B cell (primary cell): ENCODE results near the gene OXCT1. TPM values are rescaled to one million over a fixed set of nuclear protein-coding genes. Genes with fewer than 3 reads are reported as not detected.

Experiments used
- ATAC-seq: fragments of 200-7000 bp; cut with Tn5 transposase; one replicate; pipeline ENCODE4 v1.10.0; 2021; ENCODE audit warnings: low read depth, mild to moderate bottlenecking, moderate number of reproducible peaks, moderate library complexity
- CTCF ChIA-PET: fragments of 350-600 bp; sonication (Branson Sonifier 250); formaldehyde crosslinking; loops from one replicate; lab custom pipeline; 2021; ENCODE audit warnings: antibody characterized with exemption, inconsistent platforms; lab: Charles Lee
- POLR2A ChIA-PET: fragments of 350-600 bp; sonication (Branson Sonifier 250); formaldehyde crosslinking; loops from one replicate; lab custom pipeline; 2021; ENCODE audit warnings: antibody characterized with exemption; lab: Charles Lee
- DNase-seq: peaks from one replicate; pipeline ENCODE4 v3.0.0; 2013
- H2AFZ ChIP-seq: 2 replicates; pipeline ENCODE4 v1.6.1; 2012; ENCODE audit warnings: mild to moderate bottlenecking, low read depth, low read length; ENCODE audit not compliant: insufficient read depth, poor library complexity, severe bottlenecking
- H3K27ac ChIP-seq, 2 donors: 1 replicate in 1 of 2; 2 replicates in 1 of 2; pipeline ENCODE4 v1.5.1; 2012 to 2013; ENCODE audit warnings: low read length in 2 of 2, mild to moderate bottlenecking in 2 of 2, moderate library complexity in 1 of 2
- H3K27me3 ChIP-seq, 4 experiments: fragments of 200-600 bp in 1 of 4; sonication (generic) in 1 of 4; replicated peaks in 1 of 4; 1 replicate in 2 of 4; 2 replicates in 2 of 4; pipeline versions ENCODE4 v1.6.1 to v1.7.0; 2013 to 2016; ENCODE audit warnings: low read length in 3 of 4, mild to moderate bottlenecking in 2 of 4, mixed read lengths in 1 of 4, moderate library complexity in 1 of 4; ENCODE audit not compliant: insufficient read depth in 4 of 4, control insufficient read depth in 3 of 4; ENCODE audit errors: control extremely low read depth in 1 of 4
- H3K36me3 ChIP-seq, 2 experiments: replicated peaks in 1 of 2; 1 replicate in 1 of 2; 2 replicates in 1 of 2; pipeline versions ENCODE4 v1.6.1 to v1.7.1; 2013; ENCODE audit warnings: low read length in 1 of 2; ENCODE audit not compliant: insufficient read depth in 2 of 2, control insufficient read depth in 1 of 2; ENCODE audit errors: control extremely low read depth in 1 of 2, extremely low read depth in 1 of 2
- H3K4me1 ChIP-seq, 2 donors: fragments of 200-600 bp in 1 of 2; sonication (generic) in 1 of 2; 1 replicate in 1 of 2; 2 replicates in 1 of 2; pipeline versions ENCODE4 v1.5.1 to v1.6.1; 2013 to 2017; ENCODE audit warnings: low read length in 2 of 2; ENCODE audit not compliant: control insufficient read depth in 2 of 2, insufficient read depth in 2 of 2
- H3K4me2 ChIP-seq: replicated peaks from 2 replicates; pipeline ENCODE3; 2012; ENCODE audit warnings: mild to moderate bottlenecking, low read depth, low read length; ENCODE audit not compliant: poor library complexity, severe bottlenecking
- H3K4me3 ChIP-seq, 5 experiments: fragments of 200-600 bp in 1 of 5; sonication (generic) in 1 of 5; 1 replicate in 3 of 5; 2 replicates in 2 of 5; pipeline versions ENCODE4 v1.5.1 to v1.7.0; 2011 to 2016; ENCODE audit warnings: low read length in 4 of 5, mild to moderate bottlenecking in 4 of 5, low read depth in 2 of 5, control low read depth in 1 of 5, moderate library complexity in 1 of 5; ENCODE audit not compliant: insufficient read depth in 1 of 5; ENCODE audit errors: control extremely low read depth in 1 of 5, extremely low read depth in 1 of 5
- H3K79me2 ChIP-seq: fragments of 200-600 bp; sonication (generic); one replicate; pipeline ENCODE4 v1.6.0; 2016; ENCODE audit warnings: low read length; ENCODE audit not compliant: control insufficient read depth, insufficient read depth
- H3K9ac ChIP-seq: fragments of 200-600 bp; sonication (generic); 2 replicates; pipeline ENCODE4 v1.6.1; 2017; ENCODE audit warnings: mild to moderate bottlenecking, low read length, moderate library complexity
- H3K9me3 ChIP-seq, 3 donors: one replicate each; pipeline versions ENCODE4 v1.6.1 to v1.7.1; 2013; ENCODE audit warnings: low read length in 2 of 3; ENCODE audit not compliant: control insufficient read depth in 2 of 3, insufficient read depth in 1 of 3; ENCODE audit errors: control extremely low read depth in 1 of 3
- H4K20me1 ChIP-seq: 2 replicates; pipeline ENCODE4 v1.6.0; 2012; ENCODE audit warnings: mild to moderate bottlenecking, low read length; ENCODE audit not compliant: insufficient read depth, control insufficient read depth, poor library complexity, severe bottlenecking
- H3K27ac Mint-ChIP-seq: one replicate; pipeline ENCODE4 v1.8.0; 2021; ENCODE audit warnings: mixed read lengths
- H3K27me3 Mint-ChIP-seq: one replicate; pipeline ENCODE4 v1.8.0; 2021; ENCODE audit warnings: mixed read lengths
- H3K4me1 Mint-ChIP-seq: one replicate; pipeline ENCODE4 v1.8.0; 2021; ENCODE audit warnings: mixed read lengths
- H3K4me3 Mint-ChIP-seq: one replicate; pipeline ENCODE4 v1.8.0; 2021; ENCODE audit warnings: mixed read lengths
- H3K9me3 Mint-ChIP-seq: one replicate; pipeline ENCODE4 v1.8.0; 2022; ENCODE audit warnings: mixed read lengths; ENCODE audit not compliant: insufficient read depth
- EZH2 ChIP-seq: IDR thresholded peaks from 2 replicates; pipeline ENCODE4 v1.6.1; 2012; ENCODE audit warnings: borderline replicate concordance, low read depth, mild to moderate bottlenecking, moderate library complexity, low read length; ENCODE audit not compliant: insufficient read depth, poor library complexity, severe bottlenecking
- WGBS: methylation state at CpG from one replicate; pipeline ENCODE4 v1.1.5; 2013; ENCODE audit warnings: missing lambda C conversion rate; ENCODE audit not compliant: insufficient coverage; 5-methylcytosine and 5-hydroxymethylcytosine counted together
- intact Hi-C: fragments of 100-400 bp; cut with micrococcal nuclease; formaldehyde crosslinking; loops from one replicate; pipeline ENCODE4 v1.10.0; 2022
- polyA plus RNA-seq: library from polyadenylated mRNA; depleted of rRNA; stranded (reverse); fragments of >200 nt; gene quantifications from 2 replicates; pipeline ENCODE4 v1.2.3, GENCODE V29; 2012
- total RNA-seq, 2 donors: library from RNA; stranded (reverse); fragments of 120-200 nt in 1 of 2; gene quantifications; 1 replicate in 1 of 2; 2 replicates in 1 of 2; pipeline versions ENCODE4 v1.2.3 to v1.2.4, GENCODE V29; 2013 to 2022
- TF ChIP-seq, protein P1 (sequence below): fragments of 200-600 bp; IDR thresholded peaks from one replicate; pipeline ENCODE4 v1.8.0; 2022; ENCODE audit warnings: antibody characterized with exemption, mild to moderate bottlenecking

OXCT1 gene
- total and polyA plus RNA-seq, 2 donors (not counting 1 experiment from before 2014, with no cell fraction given), result 11.0 to 35.6 TPM

DNA sequence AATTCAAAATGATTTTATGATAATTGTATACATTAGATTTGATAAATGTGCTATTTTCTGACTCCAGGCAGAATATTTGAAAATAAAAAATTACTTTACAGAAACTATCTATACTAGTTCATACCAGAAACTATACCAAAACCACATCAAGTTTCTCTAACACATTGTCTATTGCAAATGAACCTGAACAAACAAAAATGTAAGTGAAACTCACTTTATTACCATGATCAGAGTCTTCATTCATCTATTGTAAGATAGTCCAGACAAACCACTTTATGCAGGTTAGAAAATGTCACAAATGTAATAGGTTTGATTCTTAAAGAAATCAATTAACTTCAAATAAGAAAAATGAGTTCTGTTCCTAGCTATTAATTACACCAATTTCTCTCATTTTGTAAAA lies 99.4 kb downstream of the OXCT1 start:
- ATAC-seq (no peak), DNase-seq (no peak)
- H3K4me3 ChIP-seq, result no peak overlapping the region
- H3K36me3 ChIP-seq, result no peaks in the 10 kb centered on the region
- no peak overlapping the region for H2AFZ ChIP-seq
- no peak for TF ChIP-seq EZH2
- TF ChIP-seq, protein P1, sequence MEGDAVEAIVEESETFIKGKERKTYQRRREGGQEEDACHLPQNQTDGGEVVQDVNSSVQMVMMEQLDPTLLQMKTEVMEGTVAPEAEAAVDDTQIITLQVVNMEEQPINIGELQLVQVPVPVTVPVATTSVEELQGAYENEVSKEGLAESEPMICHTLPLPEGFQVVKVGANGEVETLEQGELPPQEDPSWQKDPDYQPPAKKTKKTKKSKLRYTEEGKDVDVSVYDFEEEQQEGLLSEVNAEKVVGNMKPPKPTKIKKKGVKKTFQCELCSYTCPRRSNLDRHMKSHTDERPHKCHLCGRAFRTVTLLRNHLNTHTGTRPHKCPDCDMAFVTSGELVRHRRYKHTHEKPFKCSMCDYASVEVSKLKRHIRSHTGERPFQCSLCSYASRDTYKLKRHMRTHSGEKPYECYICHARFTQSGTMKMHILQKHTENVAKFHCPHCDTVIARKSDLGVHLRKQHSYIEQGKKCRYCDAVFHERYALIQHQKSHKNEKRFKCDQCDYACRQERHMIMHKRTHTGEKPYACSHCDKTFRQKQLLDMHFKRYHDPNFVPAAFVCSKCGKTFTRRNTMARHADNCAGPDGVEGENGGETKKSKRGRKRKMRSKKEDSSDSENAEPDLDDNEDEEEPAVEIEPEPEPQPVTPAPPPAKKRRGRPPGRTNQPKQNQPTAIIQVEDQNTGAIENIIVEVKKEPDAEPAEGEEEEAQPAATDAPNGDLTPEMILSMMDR, result no peak
- H3K4me1 ChIP-seq, result no peaks in the 10 kb centered on the region
- no peaks in the 10 kb centered on the region for H3K27me3 Mint-ChIP-seq
- H3K9me3 ChIP-seq, result no peaks in the 10 kb centered on the region
- H3K9me3 Mint-ChIP-seq, result no peaks in the 10 kb centered on the region
- POLR2A ChIA-PET, result no interaction called here
- CTCF ChIA-PET, result no interaction called here
- no peaks in the 10 kb centered on the region for H3K4me1 Mint-ChIP-seq
- H3K27ac ChIP-seq, result no peak overlapping the region
- H3K4me3 Mint-ChIP-seq, result no peak overlapping the region
- H3K79me2 ChIP-seq, result no peaks in the 10 kb centered on the region
- no peak overlapping the region for H3K27ac Mint-ChIP-seq
- H3K27me3 ChIP-seq, result no peaks in the 10 kb centered on the region
- no peaks in the 10 kb centered on the region for H4K20me1 ChIP-seq
- intact Hi-C loops, result no loop called here
- no peak overlapping the region for H3K9ac ChIP-seq
- H3K4me2 ChIP-seq, result no peak overlapping the region

DNA sequence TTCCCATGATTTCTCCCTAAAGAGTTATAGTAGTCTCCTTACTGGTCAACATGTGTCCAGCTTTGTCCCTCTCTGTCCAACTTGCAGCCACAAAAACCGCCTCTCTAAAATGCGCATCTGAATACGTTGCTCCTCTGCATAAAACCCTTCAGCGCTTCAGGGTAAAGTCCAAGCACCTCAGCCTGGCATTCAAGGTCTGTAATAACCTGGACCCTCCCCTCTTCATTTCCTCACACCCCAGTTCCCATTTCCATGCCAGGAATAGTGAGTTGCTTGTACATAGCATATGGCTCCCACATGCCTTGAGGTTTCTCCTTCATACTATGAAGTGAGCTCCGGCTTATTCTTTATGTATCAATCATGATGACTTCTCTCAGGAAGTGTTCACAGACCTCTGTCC lies 101.5 kb downstream of the OXCT1 start:
- POLR2A ChIA-PET, result no interaction called here
- no peaks in the 10 kb centered on the region for H3K79me2 ChIP-seq
- H3K4me1 ChIP-seq, result no peaks in the 10 kb centered on the region
- ATAC-seq (no peak), DNase-seq (no peak)
- H3K27ac ChIP-seq, result no peak overlapping the region
- H2AFZ ChIP-seq, result no peak overlapping the region
- no peaks in the 10 kb centered on the region for H3K4me1 Mint-ChIP-seq
- no peak overlapping the region for H3K27ac Mint-ChIP-seq
- H3K4me2 ChIP-seq, result no peak overlapping the region
- H3K27me3 Mint-ChIP-seq, result no peaks in the 10 kb centered on the region
- no peaks in the 10 kb centered on the region for H3K27me3 ChIP-seq
- intact Hi-C loops, result no loop called here
- no peak for TF ChIP-seq EZH2
- TF ChIP-seq, protein P1, result no peak
- 97% methylated on average over 4 of the region's 5 CpGs for WGBS
- no peak overlapping the region for H3K4me3 Mint-ChIP-seq
- no peak overlapping the region for H3K4me3 ChIP-seq
- no peaks in the 10 kb centered on the region for H3K9me3 Mint-ChIP-seq
- H3K9me3 ChIP-seq, result no peaks in the 10 kb centered on the region
- no peak overlapping the region for H3K9ac ChIP-seq
- CTCF ChIA-PET, result interaction anchor here (0.6 kb wide), 1 partner anchor 57 kb away, joined by 3 read pairs; no protein-coding TSS in a partner anchor
- H4K20me1 ChIP-seq, result no peaks in the 10 kb centered on the region
- no peaks in the 10 kb centered on the region for H3K36me3 ChIP-seq
